Body of pancreas (tissue), 4 donors: ENCODE results near the gene GTPBP1. TPM values are rescaled to one million over a fixed set of nuclear protein-coding genes. Genes with fewer than 3 reads are reported as not detected.

Experiments used
- ATAC-seq: fragments of 150-250 bp; one replicate; pipeline ENCODE4 v1.9.1; 2016
- DNase-seq, 4 donors: peaks; one replicate each; pipeline ENCODE4 v3.0.0-alpha.2; 2019
- H3K27ac ChIP-seq, 4 donors: fragments of 200-600 bp; sonication (generic); 1 replicate in 3 of 4; 2 replicates in 1 of 4; pipeline versions ENCODE4 v1.5.1 to v1.6.1; 2016 to 2019; ENCODE audit warnings: mild to moderate bottlenecking in 1 of 4, mixed read lengths in 1 of 4, moderate library complexity in 1 of 4
- H3K27me3 ChIP-seq, 2 donors: fragments of 200-600 bp; sonication (generic); one replicate each; pipeline ENCODE4 v1.6.0; 2016; ENCODE audit warnings: mild to moderate bottlenecking in 1 of 2
- H3K36me3 ChIP-seq, 2 donors: fragments of 200-600 bp; sonication (generic); replicated peaks in 1 of 2; 2 replicates each; pipeline ENCODE4 v1.5.1; 2016; ENCODE audit warnings: low read depth in 2 of 2; ENCODE audit not compliant: insufficient read depth in 1 of 2
- H3K4me1 ChIP-seq: fragments of 200-600 bp; sonication (generic); one replicate; pipeline ENCODE4 v1.6.0; 2016
- H3K4me3 ChIP-seq, 2 donors: fragments of 200-600 bp; sonication (generic); 1 replicate in 1 of 2; 2 replicates in 1 of 2; pipeline ENCODE4 v1.5.1; 2016 to 2019
- H3K9me3 ChIP-seq, 3 donors: fragments of 200-600 bp; sonication (generic); 1 replicate in 2 of 3; 2 replicates in 1 of 3; pipeline ENCODE4 v1.5.1; 2016
- CTCF ChIP-seq, 7 experiments: fragments of 450-650 bp in 4 of 7; fragments of 200-600 bp in 3 of 7; sonication (generic) in 3 of 7; IDR thresholded peaks; one replicate each; pipeline ENCODE4 v1.5.1; 2016 to 2019; ENCODE audit warnings: antibody characterized with exemption in 7 of 7
- POLR2A ChIP-seq, 3 donors: fragments of 450-650 bp; IDR thresholded peaks; one replicate each; pipeline ENCODE4 v1.6.1; 2016; ENCODE audit warnings: antibody characterized with exemption in 3 of 3, mild to moderate bottlenecking in 2 of 3
- WGBS, 2 donors: methylation state at CpG; one replicate each; pipeline ENCODE4 v1.1.5; 2017; 5-methylcytosine and 5-hydroxymethylcytosine counted together
- intact Hi-C: fragments of 100-400 bp; cut with DNase I; formaldehyde crosslinking; loops from one replicate; pipeline ENCODE4 v1.15.1; 2023
- total RNA-seq, 2 donors: library from RNA; depleted of rRNA; stranded (reverse); fragments of >200 nt; gene quantifications; one replicate each; pipeline ENCODE4 v1.1.0, GENCODE V29; 2016

GTPBP1 gene
- total RNA-seq = 10 to 100 TPM; 34.0 to 53.4 TPM

GRCh38 chr22:38705235-38706100 lies at the start of gene GTPBP1:
Gene GTPBP1, plus strand, starts transcription at chr22:38705944. Its CDS starts 12 bp downstream, at chr22:38705956.
- intact Hi-C loops = no loop called here
- Histone ChIP-seq H3K4me1 (peaks cover 44% of the 10 kb centered on the region), H3K36me3 (no peaks in the 10 kb centered on the region), H3K4me3 (peak within 1 kb of the TSS; percentile 60 to 96), H3K9me3 (no peaks in the 10 kb centered on the region), H3K27ac (peak within 1 kb of the TSS; percentile 84 to 97 (median 94)), H3K27me3 (no peaks in the 10 kb centered on the region)
- TF ChIP-seq POLR2A (IDR thresholded peaks at IDR 0.05) = peak; percentile 79 to 84 (median 81)
- TF ChIP-seq CTCF (IDR thresholded peaks at IDR 0.05) = peak in 4 of 7 experiments; percentile 23 to 45 (median 30)
- DNase-seq (peak; percentile 98 to 100 (median 99)), ATAC-seq (peak; percentile 84)
- 0 to 1% methylated on average over 16 to 55 of the region's 55 CpGs for WGBS, 2 donors

DNA sequence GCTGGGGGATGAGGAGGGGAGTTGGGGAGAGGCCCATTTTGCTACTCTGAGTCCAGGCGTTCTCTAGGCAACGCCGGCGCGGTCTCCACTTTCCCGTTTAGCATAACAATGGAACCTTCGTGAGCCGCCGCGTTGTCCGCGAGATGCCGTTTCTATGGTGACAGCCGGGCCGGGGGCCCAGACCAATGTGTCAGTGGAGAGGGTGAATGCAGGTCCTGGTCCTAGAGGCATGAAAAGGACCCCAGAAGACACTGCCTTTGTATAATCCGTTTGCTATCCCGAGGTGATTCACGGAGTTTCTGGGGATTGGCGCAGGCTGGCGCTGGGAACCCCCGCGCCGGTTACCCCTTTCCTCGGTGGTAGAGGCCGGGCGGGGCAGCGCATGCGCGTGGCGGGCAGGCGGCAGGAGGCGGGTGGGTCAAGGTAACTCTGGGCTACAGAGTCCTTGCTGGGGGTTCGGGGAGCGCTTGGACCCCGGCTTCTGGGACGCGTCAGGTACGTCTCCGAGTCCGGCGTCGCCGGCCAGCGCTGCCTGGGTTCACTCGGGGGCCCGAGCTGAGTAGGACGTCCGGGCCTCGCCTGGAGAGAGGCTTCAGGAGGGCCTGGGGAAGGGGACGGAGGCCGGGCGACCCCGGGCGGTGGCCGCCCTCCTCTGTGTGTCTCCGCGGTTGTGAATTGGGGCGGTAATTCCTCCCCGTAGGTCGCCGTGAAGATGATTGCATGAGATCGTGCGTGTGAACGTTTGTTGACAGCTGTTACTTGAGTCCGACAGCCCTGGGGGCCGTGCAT lies 49.3 kb upstream of the GTPBP1 start, which contains the start of the genes CBY1 and FAM227A:
Gene CBY1, plus strand, starts transcription at position 383 of the 789 bp plus-strand sequence. CDS start 11,417 bp downstream, outside the sequence.
Gene FAM227A, minus strand, starts transcription at position 137 of the 789 bp plus-strand sequence. CDS start 6,224 bp downstream, outside the sequence.
- peaks cover 13% of the 10 kb centered on the region for H3K4me1 ChIP-seq
- WGBS, 2 donors = 1% methylated on average over 34 to 66 of the region's 66 CpGs
- peak within 1 kb of the TSS; percentile 70 to 97 for H3K4me3 ChIP-seq
- DNase-seq = peak; percentile 89 to 93 (median 91)
- ATAC-seq = peak; percentile 93
- H3K9me3 ChIP-seq = no peaks in the 10 kb centered on the region
- H3K36me3 ChIP-seq = no peaks in the 10 kb centered on the region
- TF ChIP-seq CTCF (IDR thresholded peaks at IDR 0.05) = peak in 1 of 7 experiments; percentile 20
- peak; percentile 48 to 82 (median 79) for TF ChIP-seq POLR2A (IDR thresholded peaks at IDR 0.05)
- peak within 1 kb of the TSS; percentile 88 to 96 (median 94) for H3K27ac ChIP-seq
- H3K27me3 ChIP-seq = no peaks in the 10 kb centered on the region
- intact Hi-C loops = no loop called here

DNA sequence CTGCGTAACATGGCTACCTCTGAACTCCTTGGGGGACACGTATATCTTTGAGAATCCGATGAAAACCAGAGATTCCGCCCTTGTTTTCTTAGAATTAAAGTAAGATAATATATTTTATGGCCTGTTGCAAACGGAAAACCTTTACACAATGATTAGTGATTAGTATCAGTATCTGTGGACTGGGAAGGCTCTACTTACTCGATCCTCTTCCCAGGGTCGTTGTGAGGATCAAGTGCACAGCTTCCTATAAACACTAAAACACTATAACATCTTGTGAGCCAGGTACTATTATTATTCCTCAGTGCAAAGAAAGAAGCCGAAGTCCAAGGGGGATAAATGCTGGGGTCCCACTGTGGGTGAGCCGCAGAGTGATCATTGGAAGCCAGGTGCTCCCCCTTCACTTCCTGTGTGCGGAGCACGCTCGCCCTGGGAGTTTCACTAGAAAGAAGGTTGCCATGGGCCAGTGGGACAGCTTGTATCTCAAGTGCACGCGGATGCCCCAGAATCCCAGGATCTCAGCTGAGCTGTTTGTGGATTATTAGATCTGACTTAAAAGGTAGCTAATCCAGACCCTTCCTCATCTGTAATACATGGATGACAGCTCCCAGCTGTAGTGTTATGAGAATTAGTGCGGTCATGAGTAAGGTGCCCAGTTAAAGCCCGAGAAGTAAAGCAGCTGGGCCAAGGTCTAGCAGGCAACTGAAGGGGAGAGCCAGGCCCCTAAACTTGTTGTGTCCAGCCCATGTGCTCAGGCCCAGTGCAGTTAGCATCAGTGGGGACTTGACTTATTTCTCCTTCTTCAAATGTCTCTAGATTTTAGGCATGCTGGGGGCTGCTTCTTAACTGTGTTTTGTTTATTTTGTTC lies 48.5 kb upstream of the GTPBP1 start:
- H3K27ac ChIP-seq = peak overlapping the region; percentile 88 to 96 (median 94)
- DNase-seq = peak; percentile 39 to 56 (median 40)
- intact Hi-C loops = no loop called here

More for the DNA sequence above, 48.5 kb upstream of the GTPBP1 start:
- peak; percentile 34 for ATAC-seq
- Histone ChIP-seq H3K27me3 (no peaks in the 10 kb centered on the region), H3K9me3 (no peaks in the 10 kb centered on the region), H3K4me3 (peak overlapping the region; percentile 70 to 97), H3K4me1 (peaks cover 13% of the 10 kb centered on the region), H3K36me3 (no peaks in the 10 kb centered on the region)
- TF ChIP-seq POLR2A (IDR thresholded peaks at IDR 0.05) (no peak), CTCF (IDR thresholded peaks at IDR 0.05) (no peak)
- WGBS, 2 donors = 4 to 7% methylated on average over 14 to 16 of the region's 16 CpGs
